Measurements from ENCODE around the gene PTPRN2.

- TF ChIP-seq EZH2 (IDR thresholded peaks at IDR 0.05; ENCODE audit: low read depth), result no peak
- no peak for TF ChIP-seq CTCF (conservative IDR thresholded peaks at IDR 0.05)
These were observed 236.6 kb downstream of the PTPRN2 start for GRCh38 chr7:158351051-158351450.

All from PC-9 (cell line).